Liver (tissue), 9 donors: ENCODE results near the gene HOXD8. TPM values are rescaled to one million over a fixed set of nuclear protein-coding genes. Genes with fewer than 3 reads are reported as not detected.

Experiments used
- DNase-seq: peaks from one replicate; pipeline ENCODE4 v3.0.0-alpha.2; 2017; ENCODE audit warnings: low spot score
- H3K27ac ChIP-seq, 2 donors: one replicate each; pipeline ENCODE4 v1.7.0; 2013; ENCODE audit warnings: inconsistent platforms in 2 of 2, low read length in 2 of 2, control low read depth in 1 of 2, low read depth in 1 of 2, mild to moderate bottlenecking in 1 of 2
- H3K27me3 ChIP-seq, 4 donors: one replicate each; pipeline versions ENCODE4 v1.6.1 to v1.7.0; 2013; ENCODE audit warnings: low read length in 3 of 4, inconsistent platforms in 1 of 4, mild to moderate bottlenecking in 1 of 4, moderate library complexity in 1 of 4; ENCODE audit not compliant: control insufficient read depth in 4 of 4, insufficient read depth in 4 of 4
- H3K36me3 ChIP-seq, 4 donors: one replicate each; pipeline versions ENCODE4 v1.6.1 to v1.7.0; 2013; ENCODE audit warnings: low read length in 3 of 4, mild to moderate bottlenecking in 3 of 4, low read depth in 1 of 4, moderate library complexity in 1 of 4; ENCODE audit not compliant: control insufficient read depth in 4 of 4, insufficient read depth in 3 of 4
- H3K4me1 ChIP-seq, 4 donors: one replicate each; pipeline versions ENCODE4 v1.6.1 to v1.7.0; 2013; ENCODE audit warnings: low read length in 3 of 4, mild to moderate bottlenecking in 3 of 4, moderate library complexity in 1 of 4; ENCODE audit not compliant: control insufficient read depth in 4 of 4, insufficient read depth in 4 of 4
- H3K4me3 ChIP-seq, 3 donors: one replicate each; pipeline versions ENCODE4 v1.6.1 to v1.7.0; 2013; ENCODE audit warnings: low read length in 3 of 3, control low read depth in 1 of 3, low read depth in 1 of 3, mild to moderate bottlenecking in 1 of 3
- H3K9ac ChIP-seq, 2 donors: one replicate each; pipeline ENCODE4 v1.7.0; 2013; ENCODE audit warnings: low read length in 2 of 2, mild to moderate bottlenecking in 2 of 2, moderate library complexity in 2 of 2, control low read depth in 1 of 2, low read depth in 1 of 2
- H3K9me3 ChIP-seq, 4 donors: one replicate each; pipeline versions ENCODE4 v1.6.1 to v1.7.0; 2013; ENCODE audit warnings: low read length in 3 of 4; ENCODE audit not compliant: control insufficient read depth in 4 of 4
- FOXA1 ChIP-seq: IDR thresholded peaks from 2 replicates; pipeline ENCODE4 v1.6.1; 2016; ENCODE audit warnings: antibody characterized with exemption
- FOXA2 ChIP-seq: IDR thresholded peaks from 2 replicates; pipeline ENCODE4 v1.6.1; 2016; ENCODE audit warnings: antibody characterized with exemption
- GABPA ChIP-seq, 2 donors: IDR thresholded peaks in 1 of 2; conservative IDR thresholded peaks in 1 of 2; 2 replicates each; pipeline ENCODE4 v1.6.1; 2016; ENCODE audit warnings: antibody characterized with exemption in 2 of 2, mild to moderate bottlenecking in 1 of 2, moderate library complexity in 1 of 2
- HNF4A ChIP-seq, 2 donors: conservative IDR thresholded peaks; 2 replicates each; pipeline ENCODE4 v1.6.1; 2016; ENCODE audit warnings: antibody characterized with exemption in 2 of 2, mild to moderate bottlenecking in 2 of 2
- HNF4G ChIP-seq: IDR thresholded peaks from 2 replicates; pipeline ENCODE4 v1.6.1; 2016; ENCODE audit warnings: antibody characterized with exemption
- JUND ChIP-seq, 2 donors: IDR thresholded peaks; 2 replicates each; pipeline ENCODE4 v1.6.1; 2016; ENCODE audit warnings: antibody characterized with exemption in 2 of 2
- NR2F2 ChIP-seq: IDR thresholded peaks from 2 replicates; pipeline ENCODE4 v1.6.1; 2016; ENCODE audit warnings: antibody characterized with exemption
- RAD21 ChIP-seq, 2 donors: IDR thresholded peaks; 2 replicates each; pipeline ENCODE4 v1.6.1; 2016; ENCODE audit warnings: antibody characterized with exemption in 2 of 2, mild to moderate bottlenecking in 2 of 2
- RXRA ChIP-seq, 2 donors: IDR thresholded peaks; 2 replicates each; pipeline ENCODE4 v1.6.1; 2017 to 2018; ENCODE audit warnings: antibody characterized with exemption in 2 of 2, mild to moderate bottlenecking in 1 of 2
- SP1 ChIP-seq: IDR thresholded peaks from 2 replicates; pipeline ENCODE4 v1.6.1; 2018; ENCODE audit warnings: antibody characterized with exemption, mild to moderate bottlenecking
- TAF1 ChIP-seq: conservative IDR thresholded peaks from 2 replicates; pipeline ENCODE4 v1.6.1; 2016; ENCODE audit warnings: antibody characterized with exemption, mild to moderate bottlenecking
- YY1 ChIP-seq: IDR thresholded peaks from 2 replicates; pipeline ENCODE4 v1.6.1; 2016; ENCODE audit warnings: antibody characterized with exemption, mild to moderate bottlenecking
- WGBS: extraction: QIAGEN DNeasy Blood & Tissue Kit; methylation state at CpG from one replicate; pipeline ENCODE4 v1.1.7; 2013; 5-methylcytosine and 5-hydroxymethylcytosine counted together
- polyA plus RNA-seq, 2 donors: library from polyadenylated mRNA; stranded (reverse) in 1 of 2; unstranded in 1 of 2; fragments of 200-250 nt in 1 of 2; fragments of >200 nt in 1 of 2; fragmentation: Nextera tagmentation in 1 of 2; extraction: Ambion mirVana in 1 of 2; gene quantifications; one replicate each; pipeline versions ENCODE4 v1.2.1 to v1.2.3, GENCODE V29; 2013 to 2015
- total RNA-seq, 2 donors: library from RNA; depleted of rRNA; stranded (reverse); fragments of >200 nt; gene quantifications; one replicate each; pipeline ENCODE4 v1.2.3, GENCODE V29; 2014
- TF ChIP-seq, protein P1 (sequence below): IDR thresholded peaks from 2 replicates; pipeline ENCODE4 v1.6.1; 2016; ENCODE audit warnings: antibody characterized with exemption
- TF ChIP-seq, protein P2 (sequence below): IDR thresholded peaks from 2 replicates; pipeline ENCODE4 v1.6.1; 2016; ENCODE audit warnings: antibody characterized with exemption, mild to moderate bottlenecking
- TF ChIP-seq, protein P3 (sequence below): IDR thresholded peaks from 2 replicates; pipeline ENCODE4 v1.6.1; 2016; ENCODE audit warnings: antibody characterized with exemption
- TF ChIP-seq, protein P4 (sequence below): fragments of 150-350 bp; IDR thresholded peaks from 2 replicates; pipeline ENCODE4 v1.5.1; 2017; ENCODE audit warnings: improper control_type of control experiment, low read depth, low read length; ENCODE audit not compliant: missing input control
- donor health status: healthy.
- donor health status: healthy.
- donor health status: healthy.
- donor health status: healthy.
- donor health status: healthy.

The HOXD8 gene
- total and polyA plus RNA-seq, 4 donors, result 0.06 to 0.19 (median 0.08) TPM; not detected in 1

DNA sequence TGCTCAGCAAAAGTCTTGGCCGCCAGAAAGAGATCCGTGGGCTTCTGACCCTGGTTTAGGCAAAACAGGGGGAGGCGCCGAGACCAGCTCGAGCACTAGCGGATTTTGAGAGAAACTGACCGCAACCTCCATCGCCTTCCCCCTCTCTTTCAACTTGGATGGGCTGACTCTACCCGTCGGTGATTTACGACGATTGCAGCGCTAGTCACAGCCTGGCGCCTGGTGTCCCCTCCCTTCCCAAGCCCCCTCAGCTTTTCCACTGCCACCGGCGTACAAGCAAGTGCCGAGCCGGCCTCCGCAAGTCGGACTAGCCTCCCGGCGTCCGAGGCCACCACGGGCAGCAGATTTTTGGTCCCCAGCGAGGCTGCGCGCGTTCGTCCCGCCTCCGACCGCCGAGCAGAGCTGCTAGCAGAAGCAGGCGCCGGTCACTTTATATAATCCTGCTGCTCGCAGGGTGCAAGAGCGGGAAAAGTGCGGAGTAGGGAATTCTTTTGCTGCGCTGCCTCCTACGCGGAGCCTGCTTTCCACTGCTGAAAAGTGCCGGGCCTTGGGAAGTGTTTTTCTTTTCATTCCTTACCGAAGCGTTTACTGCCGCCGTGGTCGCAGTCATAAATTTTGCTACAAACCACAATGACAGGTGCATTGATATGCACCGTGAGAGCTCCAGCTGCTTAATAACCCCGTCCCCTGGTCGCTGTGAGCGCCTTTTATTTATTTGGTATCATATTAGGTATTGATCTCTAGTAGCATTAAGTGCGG lies 35.3 kb downstream of the HOXD8 start:
- no peak overlapping the region for H3K9ac ChIP-seq

DNA sequence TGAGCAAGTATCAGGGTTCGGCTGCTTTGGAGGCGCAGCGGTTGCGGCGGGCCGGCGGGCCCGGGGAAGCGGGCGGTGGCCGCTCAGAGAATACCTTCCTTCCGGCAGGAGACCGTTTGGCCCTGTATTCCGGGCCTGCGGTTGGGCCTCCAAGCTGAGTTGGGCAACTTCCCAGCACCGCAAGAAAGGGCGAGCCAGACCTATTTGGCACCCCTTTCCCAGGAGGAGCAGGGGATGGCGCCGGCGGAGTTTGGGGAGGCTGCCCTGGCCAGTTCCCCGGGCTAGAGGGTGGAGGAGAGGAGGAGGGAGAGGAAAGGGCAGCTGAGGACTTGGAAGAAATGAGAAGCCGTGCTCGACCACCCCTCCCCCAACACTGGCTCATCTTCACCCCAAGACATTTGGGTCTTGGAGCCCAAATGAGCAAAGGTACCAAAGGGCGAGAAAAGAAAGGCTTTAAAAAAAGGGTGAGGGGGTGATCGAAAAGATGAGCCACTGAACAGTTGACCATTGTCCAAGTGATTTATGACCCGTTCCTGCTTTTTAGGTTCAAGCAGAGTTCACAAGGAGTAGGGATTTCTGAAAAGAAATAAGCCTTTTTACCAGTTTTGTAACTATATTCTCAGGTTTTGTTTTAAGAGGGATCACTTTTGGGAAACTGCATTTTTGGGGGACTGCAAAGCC lies 36.0 kb downstream of the HOXD8 start:
- WGBS, result 11% methylated on average over 26 of the region's 26 CpGs
- DNase-seq, result no peak
- Histone ChIP-seq H3K27me3 (peaks cover 8 to 35% (median 23%) of the 10 kb centered on the region in 4 donors), H3K36me3 (no peaks in the 10 kb centered on the region), H3K27ac (no peak overlapping the region), H3K9ac (no peak overlapping the region), H3K4me1 (peaks cover 0 to 13% (median under 1%) of the 10 kb centered on the region in 4 donors), H3K9me3 (peaks cover 0 to 7% (median 0%) of the 10 kb centered on the region in 4 donors), H3K4me3 (no peak overlapping the region)
- no peak for TF ChIP-seq RXRA (IDR thresholded peaks at IDR 0.05)
- TF ChIP-seq TAF1, result no peak
- TF ChIP-seq, protein P1, sequence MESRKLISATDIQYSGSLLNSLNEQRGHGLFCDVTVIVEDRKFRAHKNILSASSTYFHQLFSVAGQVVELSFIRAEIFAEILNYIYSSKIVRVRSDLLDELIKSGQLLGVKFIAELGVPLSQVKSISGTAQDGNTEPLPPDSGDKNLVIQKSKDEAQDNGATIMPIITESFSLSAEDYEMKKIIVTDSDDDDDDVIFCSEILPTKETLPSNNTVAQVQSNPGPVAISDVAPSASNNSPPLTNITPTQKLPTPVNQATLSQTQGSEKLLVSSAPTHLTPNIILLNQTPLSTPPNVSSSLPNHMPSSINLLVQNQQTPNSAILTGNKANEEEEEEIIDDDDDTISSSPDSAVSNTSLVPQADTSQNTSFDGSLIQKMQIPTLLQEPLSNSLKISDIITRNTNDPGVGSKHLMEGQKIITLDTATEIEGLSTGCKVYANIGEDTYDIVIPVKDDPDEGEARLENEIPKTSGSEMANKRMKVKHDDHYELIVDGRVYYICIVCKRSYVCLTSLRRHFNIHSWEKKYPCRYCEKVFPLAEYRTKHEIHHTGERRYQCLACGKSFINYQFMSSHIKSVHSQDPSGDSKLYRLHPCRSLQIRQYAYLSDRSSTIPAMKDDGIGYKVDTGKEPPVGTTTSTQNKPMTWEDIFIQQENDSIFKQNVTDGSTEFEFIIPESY, result no peak
- TF ChIP-seq HNF4A (conservative IDR thresholded peaks at IDR 0.05), result no peak
- TF ChIP-seq, protein P2, sequence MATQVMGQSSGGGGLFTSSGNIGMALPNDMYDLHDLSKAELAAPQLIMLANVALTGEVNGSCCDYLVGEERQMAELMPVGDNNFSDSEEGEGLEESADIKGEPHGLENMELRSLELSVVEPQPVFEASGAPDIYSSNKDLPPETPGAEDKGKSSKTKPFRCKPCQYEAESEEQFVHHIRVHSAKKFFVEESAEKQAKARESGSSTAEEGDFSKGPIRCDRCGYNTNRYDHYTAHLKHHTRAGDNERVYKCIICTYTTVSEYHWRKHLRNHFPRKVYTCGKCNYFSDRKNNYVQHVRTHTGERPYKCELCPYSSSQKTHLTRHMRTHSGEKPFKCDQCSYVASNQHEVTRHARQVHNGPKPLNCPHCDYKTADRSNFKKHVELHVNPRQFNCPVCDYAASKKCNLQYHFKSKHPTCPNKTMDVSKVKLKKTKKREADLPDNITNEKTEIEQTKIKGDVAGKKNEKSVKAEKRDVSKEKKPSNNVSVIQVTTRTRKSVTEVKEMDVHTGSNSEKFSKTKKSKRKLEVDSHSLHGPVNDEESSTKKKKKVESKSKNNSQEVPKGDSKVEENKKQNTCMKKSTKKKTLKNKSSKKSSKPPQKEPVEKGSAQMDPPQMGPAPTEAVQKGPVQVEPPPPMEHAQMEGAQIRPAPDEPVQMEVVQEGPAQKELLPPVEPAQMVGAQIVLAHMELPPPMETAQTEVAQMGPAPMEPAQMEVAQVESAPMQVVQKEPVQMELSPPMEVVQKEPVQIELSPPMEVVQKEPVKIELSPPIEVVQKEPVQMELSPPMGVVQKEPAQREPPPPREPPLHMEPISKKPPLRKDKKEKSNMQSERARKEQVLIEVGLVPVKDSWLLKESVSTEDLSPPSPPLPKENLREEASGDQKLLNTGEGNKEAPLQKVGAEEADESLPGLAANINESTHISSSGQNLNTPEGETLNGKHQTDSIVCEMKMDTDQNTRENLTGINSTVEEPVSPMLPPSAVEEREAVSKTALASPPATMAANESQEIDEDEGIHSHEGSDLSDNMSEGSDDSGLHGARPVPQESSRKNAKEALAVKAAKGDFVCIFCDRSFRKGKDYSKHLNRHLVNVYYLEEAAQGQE, result no peak
- TF ChIP-seq JUND (IDR thresholded peaks at IDR 0.05), result no peak
- no peak for TF ChIP-seq RAD21 (IDR thresholded peaks at IDR 0.05)
- no peak for TF ChIP-seq YY1
- TF ChIP-seq NR2F2, result no peak
- no peak for TF ChIP-seq GABPA (IDR thresholded peaks at IDR 0.05 in 1 of 2, conservative IDR thresholded peaks at IDR 0.05 in 1 of 2)
- no peak for TF ChIP-seq SP1
- no peak for TF ChIP-seq HNF4G
- TF ChIP-seq, protein P3, sequence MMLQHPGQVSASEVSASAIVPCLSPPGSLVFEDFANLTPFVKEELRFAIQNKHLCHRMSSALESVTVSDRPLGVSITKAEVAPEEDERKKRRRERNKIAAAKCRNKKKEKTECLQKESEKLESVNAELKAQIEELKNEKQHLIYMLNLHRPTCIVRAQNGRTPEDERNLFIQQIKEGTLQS, result no peak
- TF ChIP-seq FOXA2, result no peak
- TF ChIP-seq, protein P4, sequence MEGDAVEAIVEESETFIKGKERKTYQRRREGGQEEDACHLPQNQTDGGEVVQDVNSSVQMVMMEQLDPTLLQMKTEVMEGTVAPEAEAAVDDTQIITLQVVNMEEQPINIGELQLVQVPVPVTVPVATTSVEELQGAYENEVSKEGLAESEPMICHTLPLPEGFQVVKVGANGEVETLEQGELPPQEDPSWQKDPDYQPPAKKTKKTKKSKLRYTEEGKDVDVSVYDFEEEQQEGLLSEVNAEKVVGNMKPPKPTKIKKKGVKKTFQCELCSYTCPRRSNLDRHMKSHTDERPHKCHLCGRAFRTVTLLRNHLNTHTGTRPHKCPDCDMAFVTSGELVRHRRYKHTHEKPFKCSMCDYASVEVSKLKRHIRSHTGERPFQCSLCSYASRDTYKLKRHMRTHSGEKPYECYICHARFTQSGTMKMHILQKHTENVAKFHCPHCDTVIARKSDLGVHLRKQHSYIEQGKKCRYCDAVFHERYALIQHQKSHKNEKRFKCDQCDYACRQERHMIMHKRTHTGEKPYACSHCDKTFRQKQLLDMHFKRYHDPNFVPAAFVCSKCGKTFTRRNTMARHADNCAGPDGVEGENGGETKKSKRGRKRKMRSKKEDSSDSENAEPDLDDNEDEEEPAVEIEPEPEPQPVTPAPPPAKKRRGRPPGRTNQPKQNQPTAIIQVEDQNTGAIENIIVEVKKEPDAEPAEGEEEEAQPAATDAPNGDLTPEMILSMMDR, result no peak
- TF ChIP-seq FOXA1, result no peak

More for the DNA sequence above, 35.3 kb downstream of the HOXD8 start:
- Histone ChIP-seq H3K9me3 (peaks cover 0 to 7% (median 0%) of the 10 kb centered on the region in 4 donors), H3K36me3 (no peaks in the 10 kb centered on the region), H3K4me3 (no peak overlapping the region), H3K27me3 (peaks cover 8 to 35% (median 24%) of the 10 kb centered on the region in 4 donors), H3K4me1 (peaks cover 0 to 20% (median 4%) of the 10 kb centered on the region in 4 donors), H3K27ac (no peak overlapping the region)
- no peak for DNase-seq
- WGBS, result 12% methylated on average over 52 of the region's 52 CpGs
- TF ChIP-seq GABPA (IDR thresholded peaks at IDR 0.05 in 1 of 2, conservative IDR thresholded peaks at IDR 0.05 in 1 of 2) (no peak), FOXA2 (no peak), JUND (IDR thresholded peaks at IDR 0.05) (no peak), TAF1 (no peak), HNF4A (conservative IDR thresholded peaks at IDR 0.05) (no peak), RAD21 (IDR thresholded peaks at IDR 0.05) (no peak), YY1 (no peak)
- TF ChIP-seq, protein P2, result no peak
